Endometrium (tissue), 2 donors: Measurements from ENCODE around the gene DMRTC2.

Source experiments
- FAIRE-seq: peaks from 2 replicates; lab custom pipeline; 2012; peaks lifted over from hg19 to GRCh38; lab: Jason Lieb, UNC
- donor health status: control.
- donor health status: control.

Gene DMRTC2

DNA sequence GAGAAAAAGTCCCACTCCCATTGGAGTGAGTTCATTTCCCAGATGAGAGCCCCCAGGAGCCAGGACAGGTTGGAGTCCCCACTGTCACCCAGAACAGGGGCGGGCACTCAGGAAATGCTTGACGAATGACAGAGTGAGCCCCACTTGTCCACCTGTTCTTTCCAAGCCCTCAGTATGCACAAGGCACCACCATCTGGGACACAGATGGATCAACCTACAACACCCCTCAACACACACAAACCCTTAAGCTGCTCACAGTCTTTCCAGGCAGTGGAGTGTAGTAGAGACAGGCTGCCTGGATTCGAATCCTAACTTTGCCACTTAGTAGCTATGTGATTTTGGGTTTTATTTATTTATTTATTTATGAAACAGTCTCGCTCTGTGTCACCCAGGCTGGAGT, 46.1 kb downstream of the DMRTC2 start:
- no peak for FAIRE-seq

DNA sequence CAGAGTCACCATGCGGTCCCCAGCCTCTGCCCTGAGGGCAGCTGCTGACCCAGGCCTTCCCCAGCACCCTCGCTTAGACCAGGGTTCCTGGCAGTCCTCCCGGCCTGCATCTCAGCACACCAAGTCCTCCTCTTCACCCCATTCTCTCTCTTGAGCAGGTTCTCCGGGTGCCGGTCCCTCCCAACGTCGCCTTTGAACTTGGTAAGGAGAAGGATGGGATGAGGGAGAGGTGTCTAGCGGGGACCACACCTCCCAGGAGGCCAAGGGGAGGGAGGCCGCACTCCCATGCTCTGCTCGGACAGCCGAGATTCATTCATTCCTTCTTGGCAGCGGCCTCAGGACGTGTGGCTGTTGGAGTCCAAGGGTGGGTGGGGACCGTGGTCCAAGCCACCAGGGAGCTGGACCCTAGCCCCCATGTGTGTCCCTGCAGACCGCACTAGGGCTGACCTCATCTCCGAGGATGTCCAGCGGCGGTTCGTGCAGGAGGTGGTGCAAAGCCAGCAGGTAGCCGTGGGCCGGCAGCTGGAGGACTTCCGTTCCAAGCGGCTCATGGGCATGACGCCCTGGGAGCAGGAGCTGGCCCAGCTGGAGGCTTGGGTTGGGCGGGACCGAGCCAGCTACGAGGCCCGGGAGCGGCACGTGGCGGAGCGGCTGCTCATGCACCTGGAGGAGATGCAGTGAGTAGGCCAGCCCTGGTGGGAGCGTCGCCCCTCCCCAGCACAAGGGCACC, 47.5 kb downstream of the DMRTC2 start:
- no peak for FAIRE-seq

DNA sequence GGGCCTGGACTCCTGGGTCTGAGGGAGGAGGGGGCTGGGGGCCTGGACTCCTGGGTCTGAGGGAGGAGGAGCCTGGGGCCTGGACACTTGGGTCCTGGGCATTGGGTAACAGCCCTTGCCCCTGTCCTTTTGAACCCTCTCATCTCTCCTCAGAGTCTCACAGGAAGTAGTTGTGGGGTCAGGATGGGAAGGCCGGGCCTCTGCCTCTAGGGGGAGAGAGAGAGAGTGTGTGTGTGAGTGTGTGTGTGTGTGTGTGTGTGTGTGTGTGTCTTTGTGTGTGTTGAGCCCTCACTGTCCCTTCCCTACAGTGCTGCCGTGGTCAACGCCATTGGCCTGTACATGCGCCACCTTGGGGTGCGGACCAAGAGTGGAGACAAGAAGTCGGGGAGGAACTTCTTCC, 49.1 kb downstream of the DMRTC2 start:
- no peak for FAIRE-seq

DNA sequence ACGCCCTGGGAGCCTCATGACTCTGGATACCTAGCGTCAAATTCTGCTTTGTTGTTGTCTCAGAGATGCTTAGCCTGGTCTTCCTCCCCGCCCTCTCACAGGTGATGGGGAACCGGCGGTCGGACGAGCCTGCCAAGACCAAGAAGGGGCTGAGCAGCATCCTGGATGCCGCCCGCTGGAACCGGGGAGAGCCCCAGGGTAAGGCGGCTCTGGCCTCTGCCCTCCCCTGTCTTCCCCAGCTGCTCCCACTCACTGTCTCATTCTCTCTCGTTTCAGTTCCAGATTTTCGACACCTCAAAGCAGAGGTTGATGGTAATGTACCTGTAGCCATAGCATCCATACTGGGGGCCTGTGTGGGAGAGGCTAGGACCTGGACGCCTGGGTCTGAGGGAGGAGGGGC, 49.5 kb downstream of the DMRTC2 start:
- no peak for FAIRE-seq

DNA sequence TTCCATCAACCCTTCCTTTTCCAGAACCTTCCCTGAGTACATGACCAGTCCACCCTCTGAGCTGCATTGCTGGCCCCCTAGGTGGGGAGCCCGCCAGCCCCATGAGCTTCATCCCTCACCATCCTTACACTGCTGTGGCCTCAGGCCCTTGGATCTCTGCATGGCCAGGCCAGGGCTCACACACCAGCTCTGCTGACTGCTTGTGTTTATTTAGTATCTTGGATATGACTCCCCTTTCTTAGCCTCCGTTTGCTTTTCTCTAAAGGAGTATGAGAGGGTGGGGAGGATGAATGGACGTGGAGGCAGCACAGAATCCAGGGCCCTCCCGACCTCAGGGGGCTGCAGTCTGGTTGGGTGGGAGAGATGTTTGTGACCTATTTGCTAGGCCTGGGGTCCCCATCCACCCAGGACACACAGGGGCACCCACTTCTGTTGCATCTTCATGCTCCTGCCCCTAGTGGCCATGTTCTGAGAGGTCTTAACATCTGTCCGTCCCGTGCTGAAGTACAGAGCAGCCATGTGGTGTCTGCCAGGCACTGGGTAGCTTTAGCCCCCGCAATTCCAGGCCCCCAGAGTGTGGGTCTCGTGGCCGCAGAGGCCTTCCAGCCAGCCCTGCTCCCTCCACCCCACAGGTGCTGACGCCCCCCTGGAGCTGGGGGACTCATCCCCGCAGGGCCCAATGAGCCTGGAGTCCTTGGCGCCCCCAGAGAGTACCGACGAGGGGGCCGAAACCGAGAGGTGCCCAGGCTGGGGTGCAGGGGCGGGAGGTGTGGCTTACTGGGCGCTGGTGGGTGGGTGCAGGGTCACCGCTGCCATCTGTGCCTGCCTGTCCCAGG, 51.1 kb downstream of the DMRTC2 start:
- no peak for FAIRE-seq

DNA sequence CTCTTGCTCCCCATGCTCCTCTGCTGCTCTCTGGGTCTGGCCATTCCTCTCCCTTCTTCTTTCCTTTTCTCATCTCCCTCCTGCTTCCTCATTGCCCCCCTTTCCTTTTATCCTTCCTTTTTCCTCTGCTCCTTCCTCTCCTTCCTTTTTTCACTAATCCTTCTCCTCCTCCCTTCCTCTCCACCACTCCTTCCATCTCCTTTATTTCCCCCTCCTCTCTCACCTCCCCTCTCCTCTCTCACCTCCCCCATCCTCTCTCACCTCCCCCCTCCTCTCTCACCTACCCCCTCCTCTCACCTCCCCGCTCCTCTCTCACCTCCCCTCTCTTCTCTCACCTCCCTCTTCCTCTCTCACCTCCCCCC, 51.7 kb downstream of the DMRTC2 start:
- FAIRE-seq = no peak

DNA sequence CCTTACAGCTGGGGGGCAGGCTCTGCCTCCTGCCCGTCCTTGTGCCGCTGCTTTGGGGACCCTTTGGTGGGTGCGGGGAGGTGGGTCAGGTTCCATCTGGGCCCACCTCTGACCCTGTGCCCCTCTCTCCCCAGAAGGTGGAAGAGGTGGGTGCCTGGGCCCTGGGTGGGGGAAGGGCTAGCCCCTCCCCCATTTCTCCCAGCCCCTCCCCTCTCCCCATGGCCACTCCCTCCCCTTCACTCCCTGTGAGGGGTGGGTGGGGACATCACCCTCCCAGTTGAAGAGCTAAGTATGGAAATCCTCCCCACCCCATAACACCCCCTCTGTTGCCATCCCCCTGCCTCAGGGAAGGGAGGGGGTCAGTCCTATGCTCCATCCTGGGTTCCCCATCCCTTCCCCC, 52.3 kb downstream of the DMRTC2 start:
- FAIRE-seq = no peak

DNA sequence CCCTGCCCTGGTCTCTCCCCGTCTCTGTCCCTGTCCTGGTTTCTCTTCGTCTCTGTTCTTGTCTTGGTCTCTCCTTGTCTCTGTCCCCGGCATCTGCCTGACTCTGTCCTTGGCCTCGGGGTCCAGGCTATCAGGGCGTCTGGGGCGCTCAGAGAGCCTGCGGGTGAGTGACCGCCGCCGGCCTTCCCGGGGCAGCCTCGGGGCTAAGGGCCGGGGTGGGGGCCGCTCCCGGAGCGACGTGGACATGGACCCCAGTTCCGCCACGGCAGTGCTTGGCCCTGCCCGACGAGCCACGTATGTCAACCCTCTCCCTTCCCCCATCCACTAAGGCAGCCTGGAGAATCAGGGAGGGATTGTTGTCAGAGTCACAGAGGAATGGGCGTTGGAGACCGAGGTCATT, 53.0 kb downstream of the DMRTC2 start:
- no peak for FAIRE-seq

DNA sequence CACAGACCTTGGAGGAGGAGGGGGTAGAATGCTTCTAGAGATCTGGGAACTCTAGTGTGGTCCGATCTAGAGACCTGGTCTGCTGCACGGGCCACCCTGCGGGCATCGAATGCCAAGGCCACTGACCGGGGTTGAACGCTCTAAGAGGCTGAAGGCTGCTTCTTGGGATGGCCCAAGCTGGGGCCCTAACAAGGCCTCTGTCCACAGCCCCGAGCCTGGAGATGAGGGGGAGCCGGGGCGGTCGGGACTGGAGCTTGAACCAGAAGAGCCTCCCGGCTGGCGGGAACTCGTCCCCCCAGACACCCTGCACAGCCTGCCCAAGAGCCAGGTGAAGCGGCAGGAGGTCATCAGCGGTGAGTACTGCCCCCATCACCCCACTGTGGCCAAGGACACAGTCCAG, 53.4 kb downstream of the DMRTC2 start:
- FAIRE-seq = no peak
